ENCODE results near the gene LAMP5. TPM values are rescaled to one million over a fixed set of nuclear protein-coding genes. Genes with fewer than 3 reads are reported as not detected.

The LAMP5 gene
- total RNA-seq, 2 donors from 2014 or later = 0.35 TPM; not detected in 1

DNA sequence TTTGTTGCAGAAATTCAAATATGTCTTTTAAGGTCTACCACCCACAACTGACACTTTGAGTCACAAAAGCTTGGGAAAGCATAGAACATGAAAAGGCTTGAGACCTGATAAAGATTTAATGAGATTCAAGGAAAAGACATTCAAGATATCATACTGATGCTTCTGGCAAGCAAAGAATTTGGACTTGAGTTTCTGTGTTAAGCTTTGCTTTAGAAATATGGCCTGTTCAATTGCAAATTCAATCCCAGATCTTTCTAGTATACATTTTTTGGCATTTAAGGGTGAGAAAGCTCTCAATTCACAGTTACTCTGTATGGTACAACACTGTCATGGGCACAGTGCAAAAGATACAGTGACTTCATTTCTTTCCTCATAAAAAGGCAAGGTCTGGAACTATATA, 38.9 kb upstream of the LAMP5 start:
- Histone ChIP-seq H3K9me3 (ENCODE audit: control insufficient read depth, low read length) (no peaks in the 10 kb centered on the region), H3K27ac (ENCODE audit: low read depth, low read length) (no peak overlapping the region), H3K9ac (ENCODE audit: extremely low read depth, low read length, poor library complexity, severe bottlenecking) (no peak overlapping the region), H3K36me3 (ENCODE audit: control insufficient read depth, insufficient read depth, low read length) (no peaks in the 10 kb centered on the region), H3K27me3 (ENCODE audit: control insufficient read depth, insufficient read depth, low read length, poor library complexity, severe bottlenecking) (no peaks in the 10 kb centered on the region), H3K4me3 (ENCODE audit: low read length) (no peak overlapping the region), H3K4me1 (ENCODE audit: control insufficient read depth, insufficient read depth, low read length) (no peaks in the 10 kb centered on the region)
- H3K36me3 Mint-ChIP-seq (ENCODE audit: low read depth) = no peaks in the 10 kb centered on the region
- no peak for DNase-seq
- no peaks in the 10 kb centered on the region for H3K27me3 Mint-ChIP-seq (ENCODE audit: insufficient read depth)
- H3K9me3 Mint-ChIP-seq = no peaks in the 10 kb centered on the region
- H3K4me1 Mint-ChIP-seq = no peaks in the 10 kb centered on the region
- no peak overlapping the region for H3K4me3 Mint-ChIP-seq
- no peak overlapping the region for H3K27ac Mint-ChIP-seq
- TF ChIP-seq, protein P1, sequence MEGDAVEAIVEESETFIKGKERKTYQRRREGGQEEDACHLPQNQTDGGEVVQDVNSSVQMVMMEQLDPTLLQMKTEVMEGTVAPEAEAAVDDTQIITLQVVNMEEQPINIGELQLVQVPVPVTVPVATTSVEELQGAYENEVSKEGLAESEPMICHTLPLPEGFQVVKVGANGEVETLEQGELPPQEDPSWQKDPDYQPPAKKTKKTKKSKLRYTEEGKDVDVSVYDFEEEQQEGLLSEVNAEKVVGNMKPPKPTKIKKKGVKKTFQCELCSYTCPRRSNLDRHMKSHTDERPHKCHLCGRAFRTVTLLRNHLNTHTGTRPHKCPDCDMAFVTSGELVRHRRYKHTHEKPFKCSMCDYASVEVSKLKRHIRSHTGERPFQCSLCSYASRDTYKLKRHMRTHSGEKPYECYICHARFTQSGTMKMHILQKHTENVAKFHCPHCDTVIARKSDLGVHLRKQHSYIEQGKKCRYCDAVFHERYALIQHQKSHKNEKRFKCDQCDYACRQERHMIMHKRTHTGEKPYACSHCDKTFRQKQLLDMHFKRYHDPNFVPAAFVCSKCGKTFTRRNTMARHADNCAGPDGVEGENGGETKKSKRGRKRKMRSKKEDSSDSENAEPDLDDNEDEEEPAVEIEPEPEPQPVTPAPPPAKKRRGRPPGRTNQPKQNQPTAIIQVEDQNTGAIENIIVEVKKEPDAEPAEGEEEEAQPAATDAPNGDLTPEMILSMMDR (conservative IDR thresholded peaks at IDR 0.05) = no peak

- 89 to 100% methylated on average over 1 to 4 of the region's 4 CpGs for WGBS, 2 experiments (ENCODE audit: insufficient coverage in 1 of 2, insufficient read length in 1 of 2)
- H3K9me3 ChIP-seq (ENCODE audit: control insufficient read depth, low read length) = no peaks in the 10 kb centered on the region
- Mint-ChIP-seq H3K4me3 (no peak overlapping the region), H3K4me1 (no peaks in the 10 kb centered on the region), H3K27ac (no peak overlapping the region), H3K36me3 (ENCODE audit: low read depth) (no peaks in the 10 kb centered on the region), H3K9me3 (no peaks in the 10 kb centered on the region), H3K27me3 (ENCODE audit: insufficient read depth) (no peaks in the 10 kb centered on the region)
- H3K36me3 ChIP-seq (ENCODE audit: control insufficient read depth, insufficient read depth, low read length) = no peaks in the 10 kb centered on the region
- no peak overlapping the region for H3K27ac ChIP-seq (ENCODE audit: low read depth, low read length)
- DNase-seq = no peak
- H3K27me3 ChIP-seq (ENCODE audit: control insufficient read depth, insufficient read depth, low read length, poor library complexity, severe bottlenecking) = no peaks in the 10 kb centered on the region
- H3K9ac ChIP-seq (ENCODE audit: extremely low read depth, low read length, poor library complexity, severe bottlenecking) = no peak overlapping the region
- TF ChIP-seq, protein P1 (conservative IDR thresholded peaks at IDR 0.05) = no peak
- H3K4me3 ChIP-seq (ENCODE audit: low read length) = no peak overlapping the region
- no peaks in the 10 kb centered on the region for H3K4me1 ChIP-seq (ENCODE audit: control insufficient read depth, insufficient read depth, low read length)
Observed at GRCh38 chr20:9476174-9476573, 38.2 kb upstream of the LAMP5 start.

DNA sequence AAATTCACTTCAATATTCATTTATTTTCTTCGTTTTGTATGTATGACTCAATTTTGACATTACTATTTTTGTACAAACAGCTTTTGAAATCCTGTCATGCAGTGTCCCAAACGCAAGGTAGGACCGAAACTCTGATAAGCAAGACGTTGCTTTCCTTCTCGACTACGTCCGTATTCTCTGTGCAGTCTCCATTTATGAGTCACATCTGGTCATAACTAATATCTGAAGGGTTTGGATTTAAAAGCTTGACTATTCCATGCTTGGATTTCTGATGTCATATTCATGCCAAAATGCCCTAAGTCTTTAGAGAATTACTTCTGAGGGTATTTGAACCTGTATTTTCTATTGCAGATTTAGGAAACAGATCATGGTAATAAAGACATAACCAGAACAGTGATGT, 37.8 kb upstream of the LAMP5 start:
- Mint-ChIP-seq H3K27ac (no peak overlapping the region), H3K4me1 (no peaks in the 10 kb centered on the region), H3K4me3 (no peak overlapping the region), H3K27me3 (ENCODE audit: insufficient read depth) (no peaks in the 10 kb centered on the region), H3K36me3 (ENCODE audit: low read depth) (no peaks in the 10 kb centered on the region), H3K9me3 (no peaks in the 10 kb centered on the region)
- no peak for DNase-seq
- no peaks in the 10 kb centered on the region for H3K27me3 ChIP-seq (ENCODE audit: control insufficient read depth, insufficient read depth, low read length, poor library complexity, severe bottlenecking)
- WGBS, 2 experiments (ENCODE audit: insufficient coverage in 1 of 2, insufficient read length in 1 of 2) = 92 to 95% methylated on average over 6 to 7 of the region's 7 CpGs
- H3K9ac ChIP-seq (ENCODE audit: extremely low read depth, low read length, poor library complexity, severe bottlenecking) = no peak overlapping the region
- no peaks in the 10 kb centered on the region for H3K9me3 ChIP-seq (ENCODE audit: control insufficient read depth, low read length)
- no peaks in the 10 kb centered on the region for H3K36me3 ChIP-seq (ENCODE audit: control insufficient read depth, insufficient read depth, low read length)
- H3K4me3 ChIP-seq (ENCODE audit: low read length) = no peak overlapping the region
- H3K4me1 ChIP-seq (ENCODE audit: control insufficient read depth, insufficient read depth, low read length) = no peaks in the 10 kb centered on the region
- H3K27ac ChIP-seq (ENCODE audit: low read depth, low read length) = no peak overlapping the region
- TF ChIP-seq, protein P1 (conservative IDR thresholded peaks at IDR 0.05) = no peak

Data from endodermal cell (in vitro differentiated cells).